SH-SY5Y (cell line): ENCODE results near the gene SPP1.

Experiments
- GATA2 ChIP-seq: IDR thresholded peaks from 2 replicates; pipeline ENCODE4 v1.6.1; 2011; ENCODE audit warnings: mild to moderate bottlenecking, low read depth, low read length
- GATA3 ChIP-seq: IDR thresholded peaks from 2 replicates; pipeline ENCODE4 v1.6.1; 2011; ENCODE audit warnings: low read depth, mild to moderate bottlenecking, low read length, moderate library complexity

- TF ChIP-seq GATA3 (no peak), GATA2 (no peak)
These were observed 42.2 kb downstream of the SPP1 start for GRCh38 chr4:88017516-88018297.
